Lower lobe of right lung (tissue), 2 donors: ENCODE results near the gene TMPRSS13. TPM values are rescaled to one million over a fixed set of nuclear protein-coding genes. Genes with fewer than 3 reads are reported as not detected.

Experiments
- ATAC-seq, 2 donors: fragments of 200-7000 bp; cut with Tn5 transposase; one replicate each; pipeline ENCODE4 v1.9.1; 2020 to 2022; ENCODE audit warnings: mild to moderate bottlenecking in 2 of 2, moderate library complexity in 2 of 2
- DNase-seq: peaks from one replicate; pipeline ENCODE4 v3.0.0-alpha.2; 2020
- H3K27ac ChIP-seq: fragments of 200-600 bp; one replicate; pipeline ENCODE4 v1.8.0; 2022
- H3K27me3 ChIP-seq: fragments of 200-600 bp; one replicate; pipeline ENCODE4 v1.8.0; 2022; ENCODE audit warnings: low read depth
- H3K36me3 ChIP-seq: fragments of 200-600 bp; one replicate; pipeline ENCODE4 v1.8.0; 2022; ENCODE audit warnings: mild to moderate bottlenecking
- H3K4me1 ChIP-seq: fragments of 200-600 bp; one replicate; pipeline ENCODE4 v1.8.0; 2022
- H3K4me3 ChIP-seq: fragments of 200-600 bp; one replicate; pipeline ENCODE4 v1.8.0; 2022; ENCODE audit warnings: mild to moderate bottlenecking
- H3K9me3 ChIP-seq: fragments of 200-600 bp; one replicate; pipeline ENCODE4 v1.8.0; 2022
- CTCF ChIP-seq: fragments of 200-600 bp; IDR thresholded peaks from one replicate; pipeline ENCODE4 v1.8.0; 2022; ENCODE audit warnings: antibody characterized with exemption, mild to moderate bottlenecking
- intact Hi-C: fragments of 100-400 bp; cut with DNase I; formaldehyde crosslinking; loops from one replicate; pipeline ENCODE4 v1.11.0; 2022
- total RNA-seq: library from RNA; stranded (reverse); fragmentation: NEBNext Ultra II Directional; extraction: Animal tissue kit (Norgen Biotek cat#: 25700); gene quantifications from one replicate; pipeline ENCODE4 v1.2.1, GENCODE V29; 2021
- donor health status: DM: no; HTN: yes; CAD: no; lungs with severe emphysema.

TMPRSS13 gene
- total RNA-seq, 1 donor from 2014 or later = 7.0 TPM

GRCh38 chr11:117852309-117852708 lies 76.9 kb downstream of the TMPRSS13 start:
- intact Hi-C loops = no loop called here
- Histone ChIP-seq H3K36me3 (no peaks in the 10 kb centered on the region), H3K27ac (no peak overlapping the region), H3K9me3 (peaks cover 9% of the 10 kb centered on the region), H3K4me1 (peaks cover 9% of the 10 kb centered on the region), H3K27me3 (peaks cover 3% of the 10 kb centered on the region), H3K4me3 (no peak overlapping the region)
- TF ChIP-seq CTCF = no peak
- ATAC-seq (no peak), DNase-seq (no peak)

- ATAC-seq = no peak
- no peak overlapping the region for H3K27ac ChIP-seq
Measured at GRCh38 chr11:117851852-117852251, 77.3 kb downstream of the TMPRSS13 start.

GRCh38 chr11:117851106-117851505 lies 78.1 kb downstream of the TMPRSS13 start:
- Histone ChIP-seq H3K4me1 (peaks cover 9% of the 10 kb centered on the region), H3K27me3 (peaks cover 3% of the 10 kb centered on the region), H3K9me3 (peaks cover 9% of the 10 kb centered on the region), H3K36me3 (no peaks in the 10 kb centered on the region), H3K27ac (no peak overlapping the region), H3K4me3 (no peak overlapping the region)
- TF ChIP-seq CTCF = no peak
- intact Hi-C loops = no loop called here
- ATAC-seq (no peak), DNase-seq (no peak)

More at GRCh38 chr11:117851852-117852251, 77.3 kb downstream of the TMPRSS13 start:
- peaks cover 9% of the 10 kb centered on the region for H3K4me1 ChIP-seq
- intact Hi-C loops = no loop called here
- DNase-seq = no peak
- H3K27me3 ChIP-seq = peaks cover 3% of the 10 kb centered on the region
- no peaks in the 10 kb centered on the region for H3K36me3 ChIP-seq
- no peak overlapping the region for H3K4me3 ChIP-seq
- H3K9me3 ChIP-seq = peaks cover 9% of the 10 kb centered on the region
- TF ChIP-seq CTCF = no peak

Other genes with a start within 250 kb of the TMPRSS13 start
- 0.95 TPM for gene DSCAML1, start 132.2 kb downstream of the TMPRSS13 start, total RNA-seq
- 2.8 TPM for gene FXYD2, start 104.7 kb downstream of the TMPRSS13 start, total RNA-seq
- 61.2 TPM for gene FXYD6, start 52.7 kb downstream of the TMPRSS13 start, total RNA-seq
- 37.7 TPM for gene IL10RA, start 57.0 kb upstream of the TMPRSS13 start, total RNA-seq
- 7.9 TPM for gene TMPRSS4, start 147.7 kb upstream of the TMPRSS13 start, total RNA-seq
- gene SMIM35, start 157.6 kb upstream of the TMPRSS13 start, total RNA-seq = not detected
- gene SCN4B, start 223.4 kb upstream of the TMPRSS13 start, total RNA-seq = 6.0 TPM
- 1.6 TPM for gene SCN2B, start 247.2 kb upstream of the TMPRSS13 start, total RNA-seq